HUES64 (cell line): ENCODE data around the gene CD1B.

ENCODE experiments used
- H3K27ac ChIP-seq: 2 replicates; pipeline ENCODE4 v1.7.0; 2013; ENCODE audit warnings: low read depth, low read length, inconsistent platforms
- H3K27me3 ChIP-seq: 2 replicates; pipeline ENCODE4 v1.6.1; 2013; ENCODE audit warnings: mild to moderate bottlenecking, low read length; ENCODE audit not compliant: insufficient read depth
- H3K36me3 ChIP-seq: 2 replicates; pipeline ENCODE4 v1.6.1; 2013; ENCODE audit warnings: mild to moderate bottlenecking, low read length; ENCODE audit not compliant: insufficient read depth
- H3K4me1 ChIP-seq: 2 replicates; pipeline ENCODE4 v1.6.1; 2013; ENCODE audit warnings: mild to moderate bottlenecking, low read length, moderate library complexity; ENCODE audit not compliant: insufficient read depth
- H3K4me3 ChIP-seq: 2 replicates; pipeline ENCODE4 v1.5.1; 2013; ENCODE audit warnings: mild to moderate bottlenecking, low read length, moderate library complexity
- H3K9ac ChIP-seq: 2 replicates; pipeline ENCODE4 v1.6.1; 2013; ENCODE audit warnings: mild to moderate bottlenecking, low read depth, low read length
- H3K9me3 ChIP-seq: 2 replicates; pipeline ENCODE4 v1.6.1; 2013; ENCODE audit warnings: low read depth, low read length; ENCODE audit not compliant: insufficient read depth
- WGBS: fragments of 150-250, 120-280 bp; methylation state at CpG from one replicate; pipeline ENCODE4 v1.1.7; 2013; ENCODE audit warnings: missing lambda C conversion rate; 5-methylcytosine and 5-hydroxymethylcytosine counted together

The CD1B gene

DNA sequence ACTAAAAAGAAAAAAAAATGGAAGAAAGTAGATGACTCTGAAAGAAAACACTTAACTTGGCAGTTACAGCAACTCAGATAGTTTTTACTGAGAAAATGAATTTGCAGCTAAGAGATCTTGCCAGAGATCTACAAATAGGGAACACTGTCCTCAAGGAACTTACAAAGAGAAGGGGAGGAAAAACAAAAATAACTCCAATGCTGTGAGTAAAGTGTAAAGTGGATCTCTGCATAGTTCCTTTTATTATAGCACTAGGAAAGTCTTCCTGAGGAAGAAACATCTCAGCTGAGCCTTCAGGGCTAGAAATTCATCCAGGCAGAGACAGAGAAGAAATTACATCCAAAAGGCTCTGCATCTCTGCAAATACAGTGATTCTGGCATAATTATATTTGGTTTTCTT is 3.9 kb downstream of the CD1B start:
- H3K27ac ChIP-seq = no peak overlapping the region
- no peak overlapping the region for H3K4me3 ChIP-seq
- H3K9ac ChIP-seq = no peak overlapping the region
- no peaks in the 10 kb centered on the region for H3K27me3 ChIP-seq
- H3K36me3 ChIP-seq = no peaks in the 10 kb centered on the region
- no peaks in the 10 kb centered on the region for H3K9me3 ChIP-seq
- no peaks in the 10 kb centered on the region for H3K4me1 ChIP-seq

- WGBS = 98% methylated on average over 4 of the region's 4 CpGs
- H3K36me3 ChIP-seq = no peaks in the 10 kb centered on the region
- H3K4me1 ChIP-seq = no peaks in the 10 kb centered on the region
- H3K9ac ChIP-seq = no peak overlapping the region
- H3K27me3 ChIP-seq = no peaks in the 10 kb centered on the region
- no peak overlapping the region for H3K4me3 ChIP-seq
- no peaks in the 10 kb centered on the region for H3K9me3 ChIP-seq
- no peak overlapping the region for H3K27ac ChIP-seq
Observed at GRCh38 chr1:158324395-158324794, 6.9 kb downstream of the CD1B start.

DNA sequence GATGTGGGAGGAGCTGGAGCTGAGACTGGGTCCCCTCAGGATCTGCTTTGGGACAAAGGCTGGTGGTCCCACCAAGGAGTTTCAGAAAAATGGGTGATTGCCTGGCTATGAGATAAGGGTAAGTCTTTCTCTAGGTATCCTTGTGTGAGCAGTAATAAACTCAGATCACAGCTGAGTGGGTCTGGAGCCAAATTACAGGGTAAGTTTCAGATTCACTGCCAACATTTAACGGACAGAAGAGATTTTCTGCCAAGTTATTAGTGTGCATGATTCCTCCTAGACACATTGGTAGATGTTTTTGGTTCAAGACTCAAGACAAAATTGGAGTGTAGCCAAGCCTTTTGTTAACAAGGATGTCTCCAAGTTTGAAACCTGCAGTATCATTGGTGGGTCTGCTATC is 7.5 kb downstream of the CD1B start:
- H3K9me3 ChIP-seq = no peaks in the 10 kb centered on the region
- 92% methylated on average over 1 of the region's 1 CpG for WGBS

DNA sequence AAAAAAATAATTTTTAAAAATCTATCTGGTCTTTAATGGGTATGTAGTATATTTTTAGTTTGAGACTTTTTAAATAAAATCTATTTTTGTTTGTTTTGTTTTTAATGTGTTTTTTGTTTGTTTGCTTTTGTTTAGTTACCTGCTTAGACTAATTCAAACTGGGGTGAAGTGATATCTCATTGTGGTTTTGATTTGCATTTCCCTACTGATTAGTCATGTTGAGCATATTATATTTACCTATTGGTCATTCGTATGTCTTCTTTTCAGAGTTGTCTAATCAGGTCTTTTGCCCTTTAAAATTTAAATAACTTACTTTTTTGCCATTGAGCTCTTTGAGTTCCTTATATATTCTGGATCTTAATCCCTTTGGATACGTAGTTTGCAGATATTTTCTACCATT is 20.3 kb downstream of the CD1B start:
- Histone ChIP-seq H3K9ac (no peak overlapping the region), H3K27ac (no peak overlapping the region), H3K9me3 (no peaks in the 10 kb centered on the region; the same call in 1 of the 2 replicates), H3K27me3 (no peaks in the 10 kb centered on the region), H3K4me3 (no peak overlapping the region), H3K4me1 (no peaks in the 10 kb centered on the region), H3K36me3 (no peaks in the 10 kb centered on the region)
- 92% methylated on average over 1 of the region's 2 CpGs for WGBS

More for the DNA sequence above, 7.5 kb downstream of the CD1B start:
- Histone ChIP-seq H3K4me3 (no peak overlapping the region), H3K27ac (no peak overlapping the region), H3K27me3 (no peaks in the 10 kb centered on the region), H3K36me3 (no peaks in the 10 kb centered on the region), H3K4me1 (no peaks in the 10 kb centered on the region), H3K9ac (no peak overlapping the region)

DNA sequence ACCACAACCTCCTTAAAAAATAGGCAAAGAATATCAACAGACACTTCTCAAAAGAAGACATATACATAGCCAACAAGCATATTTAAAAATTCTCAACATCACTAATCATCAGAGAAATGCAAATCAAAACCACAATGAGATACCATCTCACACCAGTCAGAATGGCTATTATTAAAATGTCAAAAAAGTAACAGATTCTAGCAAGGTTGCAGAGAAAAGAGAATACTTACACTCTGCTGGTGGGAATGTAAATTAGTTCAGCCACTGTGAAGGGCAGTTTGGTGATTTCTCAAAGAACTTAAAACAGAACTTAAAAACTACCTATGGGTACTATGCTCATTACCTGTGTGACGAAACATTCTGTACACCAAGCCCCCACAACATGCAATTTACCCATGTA is 20.7 kb downstream of the CD1B start:
- Histone ChIP-seq H3K36me3 (no peaks in the 10 kb centered on the region), H3K4me3 (no peak overlapping the region), H3K27me3 (no peaks in the 10 kb centered on the region), H3K4me1 (no peaks in the 10 kb centered on the region), H3K9me3 (no peaks in the 10 kb centered on the region; the same call in 1 of the 2 replicates), H3K27ac (no peak overlapping the region), H3K9ac (no peak overlapping the region)
- 89% methylated on average over 1 of the region's 1 CpG for WGBS

DNA sequence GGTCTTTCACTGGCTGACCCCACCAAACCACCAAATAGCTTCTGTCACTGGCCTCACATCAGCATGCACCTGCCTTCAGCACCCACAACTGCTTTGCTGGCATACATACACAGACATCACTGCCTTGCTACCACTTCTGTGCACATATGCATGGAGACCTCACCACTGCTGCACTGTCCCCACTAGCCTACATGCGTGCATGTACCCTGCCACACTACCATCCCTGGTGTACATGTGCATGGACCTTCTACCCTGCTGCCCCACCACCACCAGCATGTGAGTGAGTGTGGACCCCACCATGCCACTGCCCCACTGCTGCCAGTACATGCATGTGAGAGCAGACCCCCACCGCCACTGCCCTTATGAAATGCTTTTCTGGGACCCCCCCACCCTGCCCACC is 35.5 kb downstream of the CD1B start:
- 95% methylated on average over 2 of the region's 2 CpGs for WGBS
- H3K27ac ChIP-seq = no peak overlapping the region
- no peak overlapping the region for H3K9ac ChIP-seq
- H3K27me3 ChIP-seq = no peaks in the 10 kb centered on the region
- H3K4me3 ChIP-seq = no peak overlapping the region
- no peaks in the 10 kb centered on the region for H3K36me3 ChIP-seq
- H3K4me1 ChIP-seq = no peaks in the 10 kb centered on the region
- no peaks in the 10 kb centered on the region for H3K9me3 ChIP-seq

GRCh38 chr1:158290321-158290844 is 40.9 kb downstream of the CD1B start:
- Histone ChIP-seq H3K4me1 (no peaks in the 10 kb centered on the region), H3K27ac (no peak overlapping the region), H3K9ac (no peak overlapping the region), H3K36me3 (no peaks in the 10 kb centered on the region), H3K27me3 (no peaks in the 10 kb centered on the region), H3K4me3 (no peak overlapping the region), H3K9me3 (no peaks in the 10 kb centered on the region)
- 97% methylated on average over 5 of the region's 5 CpGs for WGBS

GRCh38 chr1:158289811-158290210 is 41.5 kb downstream of the CD1B start, which contains the start of gene CD1C:
Gene CD1C (plus strand): TSS chr1:158289923. CDS start chr1:158290065, 142 bp downstream.
- H3K4me3 ChIP-seq = no peak within 1 kb of the TSS
- H3K4me1 ChIP-seq = no peaks in the 10 kb centered on the region
- no peak within 1 kb of the TSS for H3K27ac ChIP-seq
- no peaks in the 10 kb centered on the region for H3K27me3 ChIP-seq
- WGBS = 95% methylated on average over 4 of the region's 4 CpGs
- H3K36me3 ChIP-seq = no peaks in the 10 kb centered on the region
- H3K9ac ChIP-seq = no peak within 1 kb of the TSS
- no peaks in the 10 kb centered on the region for H3K9me3 ChIP-seq

GRCh38 chr1:158286941-158287346 is 44.4 kb downstream of the CD1B start:
- Histone ChIP-seq H3K9me3 (no peaks in the 10 kb centered on the region), H3K9ac (no peak overlapping the region), H3K4me1 (peaks cover 8% of the 10 kb centered on the region; the same call in 1 of the 2 replicates), H3K27me3 (no peaks in the 10 kb centered on the region), H3K36me3 (no peaks in the 10 kb centered on the region), H3K4me3 (no peak overlapping the region), H3K27ac (no peak overlapping the region)
- WGBS = 92% methylated on average over 1 of the region's 1 CpG

DNA sequence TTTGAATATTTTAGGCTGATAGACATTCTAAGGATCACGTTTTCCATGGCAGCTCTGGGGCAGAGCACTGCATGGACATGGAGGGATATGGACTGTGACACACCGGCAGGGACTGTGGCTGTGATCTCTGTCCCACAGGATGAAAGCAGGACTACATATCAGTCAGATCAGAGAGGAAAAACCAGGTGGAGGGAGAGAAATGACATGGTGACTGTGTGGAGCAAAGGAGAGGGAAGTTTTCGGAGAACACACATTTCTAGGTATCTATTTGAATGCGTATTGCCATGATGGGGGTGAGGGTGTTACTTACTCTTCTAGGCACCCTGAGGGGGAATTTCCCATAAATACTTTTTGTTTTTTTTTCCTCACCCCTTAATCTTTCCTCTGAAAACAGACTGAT is 44.8 kb downstream of the CD1B start:
- no peaks in the 10 kb centered on the region for H3K9me3 ChIP-seq
- peaks cover 8% of the 10 kb centered on the region; the same call in 1 of the 2 replicates for H3K4me1 ChIP-seq
- H3K27me3 ChIP-seq = no peaks in the 10 kb centered on the region
- H3K36me3 ChIP-seq = no peaks in the 10 kb centered on the region
- H3K27ac ChIP-seq = no peak overlapping the region
- H3K4me3 ChIP-seq = no peak overlapping the region
- H3K9ac ChIP-seq = no peak overlapping the region
- 88% methylated on average over 4 of the region's 4 CpGs for WGBS

- Histone ChIP-seq H3K27ac (no peak overlapping the region), H3K4me3 (no peak overlapping the region), H3K9ac (no peak overlapping the region), H3K27me3 (no peaks in the 10 kb centered on the region), H3K36me3 (no peaks in the 10 kb centered on the region), H3K9me3 (peaks cover 4% of the 10 kb centered on the region; the same call in 1 of the 2 replicates), H3K4me1 (peaks cover 8% of the 10 kb centered on the region; the same call in 1 of the 2 replicates)
- WGBS = 84% methylated on average over 7 of the region's 7 CpGs
Observed at GRCh38 chr1:158285756-158286241, 45.5 kb downstream of the CD1B start.

GRCh38 chr1:158283965-158284364 is 47.4 kb downstream of the CD1B start:
- Histone ChIP-seq H3K9ac (no peak overlapping the region), H3K36me3 (no peaks in the 10 kb centered on the region), H3K9me3 (peaks cover 15% of the 10 kb centered on the region), H3K4me3 (no peak overlapping the region), H3K27me3 (no peaks in the 10 kb centered on the region), H3K4me1 (peaks cover 8% of the 10 kb centered on the region; the same call in 1 of the 2 replicates), H3K27ac (no peak overlapping the region)
- 76% methylated on average over 2 of the region's 2 CpGs for WGBS
